Ovary (tissue), 3 donors: ENCODE measurements around the gene PTPRN2.

Experiments
- CTCF ChIP-seq, 3 donors: fragments of 450-650 bp in 2 of 3; fragments of 200-600 bp in 1 of 3; IDR thresholded peaks; one replicate each; pipeline versions ENCODE4 v1.5.1 to v1.8.0; 2016 to 2022; ENCODE audit warnings: antibody characterized with exemption in 3 of 3, mild to moderate bottlenecking in 1 of 3
- EP300 ChIP-seq: sonication (generic); formaldehyde crosslinking; IDR thresholded peaks from one replicate; pipeline ENCODE4 v1.6.1; 2017; ENCODE audit warnings: antibody characterized with exemption
- POLR2A ChIP-seq: fragments of 450-650 bp; IDR thresholded peaks from one replicate; pipeline ENCODE4 v1.6.1; 2017; ENCODE audit warnings: antibody characterized with exemption, mild to moderate bottlenecking, moderate library complexity
- donor health status: DM: no; HTN: no; CAD: no.

GRCh38 chr7:157800281-157800680, 787.3 kb downstream of the PTPRN2 start:
- TF ChIP-seq POLR2A (no peak), CTCF (IDR thresholded peaks at IDR 0.05) (no peak), EP300 (no peak)
